HEK293 (cell line): ENCODE measurements around the gene VPS36.
A peak's percentile ranks its signal among the peaks of the same experiment; 100 is the strongest.

Source experiments
- FEZF1 ChIP-seq: fragments of 450-650 bp; formaldehyde crosslinking; IDR thresholded peaks from 2 replicates; pipeline ENCODE4 v1.5.1; 2016; ENCODE audit warnings: missing biosample characterization, missing genetic modification characterization
- HOXA7 ChIP-seq: sonication (generic); formaldehyde crosslinking; IDR thresholded peaks from 2 replicates; pipeline ENCODE4 v1.8.1; 2022; ENCODE audit warnings: missing genetic modification reagents, borderline replicate concordance
- KLF9 ChIP-seq: fragments of 450-650 bp; formaldehyde crosslinking; IDR thresholded peaks from 2 replicates; pipeline ENCODE4 v1.5.1; 2016; ENCODE audit warnings: missing biosample characterization, missing genetic modification characterization, low read depth
- PBX3 ChIP-seq: sonication (generic); formaldehyde crosslinking; IDR thresholded peaks from 2 replicates; pipeline ENCODE4 v1.8.1; 2022; ENCODE audit warnings: mild to moderate bottlenecking, moderate library complexity, missing genetic modification reagents
- PRDM6 ChIP-seq: fragments of 450-650 bp; formaldehyde crosslinking; IDR thresholded peaks from 2 replicates; pipeline ENCODE4 v1.5.1; 2017; ENCODE audit warnings: missing biosample characterization, missing genetic modification characterization
- SCRT1 ChIP-seq: fragments of 450-650 bp; formaldehyde crosslinking; IDR thresholded peaks from 2 replicates; pipeline ENCODE4 v1.5.1; 2016; ENCODE audit warnings: missing biosample characterization, missing genetic modification characterization, borderline replicate concordance
- SETDB1 ChIP-seq: IDR thresholded peaks from one replicate; pipeline ENCODE4 v1.6.1; 2017; ENCODE audit warnings: mild to moderate bottlenecking, low read length, moderate library complexity, mixed read lengths; ENCODE audit not compliant: insufficient read length
- SP3 ChIP-seq: fragments of 450-650 bp; formaldehyde crosslinking; IDR thresholded peaks from 2 replicates; pipeline ENCODE4 v1.5.1; 2016; ENCODE audit warnings: missing biosample characterization, missing genetic modification characterization
- ZBTB48 ChIP-seq: fragments of 450-650 bp; formaldehyde crosslinking; IDR thresholded peaks from 2 replicates; pipeline ENCODE4 v1.5.1; 2016; ENCODE audit warnings: missing biosample characterization, missing genetic modification characterization
- ZNF16 ChIP-seq: fragments of 450-650 bp; formaldehyde crosslinking; IDR thresholded peaks from 2 replicates; pipeline ENCODE4 v1.5.1; 2016; ENCODE audit warnings: low read depth, missing biosample characterization, missing genetic modification characterization
- ZNF174 ChIP-seq: fragments of 450-650 bp; formaldehyde crosslinking; IDR thresholded peaks from 2 replicates; pipeline ENCODE4 v1.5.0; 2017; ENCODE audit warnings: missing biosample characterization, mild to moderate bottlenecking, missing genetic modification characterization
- ZNF335 ChIP-seq: fragments of 450-650 bp; formaldehyde crosslinking; conservative IDR thresholded peaks from 2 replicates; pipeline ENCODE4 v1.5.1; 2016; ENCODE audit warnings: missing biosample characterization, missing genetic modification characterization
- ZNF350 ChIP-seq: fragments of 450-650 bp; formaldehyde crosslinking; IDR thresholded peaks from 2 replicates; pipeline ENCODE4 v1.5.0; 2017; ENCODE audit warnings: missing biosample characterization, mild to moderate bottlenecking, missing genetic modification characterization
- ZNF530 ChIP-seq: fragments of 450-650 bp; formaldehyde crosslinking; IDR thresholded peaks from 2 replicates; pipeline ENCODE4 v1.5.1; 2016; ENCODE audit warnings: low read depth, missing biosample characterization, missing genetic modification characterization
- ZNF561 ChIP-seq: fragments of 450-650 bp; IDR thresholded peaks from 2 replicates; pipeline ENCODE4 v1.5.1; 2018; ENCODE audit warnings: missing biosample characterization, missing genetic modification characterization, borderline replicate concordance
- ZNF571 ChIP-seq: fragments of 450-650 bp; formaldehyde crosslinking; IDR thresholded peaks from 2 replicates; pipeline ENCODE4 v1.5.0; 2017; ENCODE audit warnings: missing biosample characterization, missing genetic modification characterization
- ZNF585B ChIP-seq: fragments of 450-650 bp; formaldehyde crosslinking; IDR thresholded peaks from 2 replicates; pipeline ENCODE4 v1.5.1; 2016; ENCODE audit warnings: missing biosample characterization, missing genetic modification characterization
- ZNF626 ChIP-seq: fragments of 450-650 bp; sonication (Bioruptor Pico); formaldehyde crosslinking; IDR thresholded peaks from 2 replicates; pipeline ENCODE4 v1.5.1; 2018; ENCODE audit warnings: missing biosample characterization, missing genetic modification characterization, inconsistent platforms
- ZNF677 ChIP-seq: fragments of 450-650 bp; IDR thresholded peaks from 2 replicates; pipeline ENCODE4 v1.5.0; 2018; ENCODE audit warnings: missing biosample characterization, mild to moderate bottlenecking, missing genetic modification characterization, moderate library complexity
- ZNF791 ChIP-seq: fragments of 450-650 bp; formaldehyde crosslinking; IDR thresholded peaks from 2 replicates; pipeline ENCODE4 v1.5.1; 2016; ENCODE audit warnings: missing biosample characterization, missing genetic modification characterization
- ZNF792 ChIP-seq: fragments of 450-650 bp; formaldehyde crosslinking; IDR thresholded peaks from 2 replicates; pipeline ENCODE4 v1.5.1; 2016; ENCODE audit warnings: missing biosample characterization, missing genetic modification characterization
- ZNF837 ChIP-seq: fragments of 450-650 bp; formaldehyde crosslinking; IDR thresholded peaks from 2 replicates; pipeline ENCODE4 v1.5.1; 2016; ENCODE audit warnings: missing biosample characterization, missing genetic modification characterization
- ZSCAN16 ChIP-seq: fragments of 450-650 bp; formaldehyde crosslinking; IDR thresholded peaks from 2 replicates; pipeline ENCODE4 v1.5.1; 2016; ENCODE audit warnings: missing biosample characterization, missing genetic modification characterization
- ZSCAN4 ChIP-seq: fragments of 450-650 bp; formaldehyde crosslinking; IDR thresholded peaks from 2 replicates; pipeline ENCODE4 v1.5.1; 2017; ENCODE audit warnings: missing biosample characterization, missing genetic modification characterization
- TF ChIP-seq, protein P1 (sequence below): fragments of 450-650 bp; formaldehyde crosslinking; IDR thresholded peaks from 2 replicates; pipeline ENCODE4 v1.5.1; 2017; ENCODE audit warnings: missing biosample characterization, missing genetic modification characterization
- TF ChIP-seq, protein P2 (sequence below): fragments of 450-650 bp; formaldehyde crosslinking; IDR thresholded peaks from 2 replicates; pipeline ENCODE4 v1.5.1; 2016; ENCODE audit warnings: missing biosample characterization, missing genetic modification characterization, low read depth
- TF ChIP-seq, protein P3 (sequence below): fragments of 450-650 bp; formaldehyde crosslinking; IDR thresholded peaks from 2 replicates; pipeline ENCODE4 v1.5.1; 2016; ENCODE audit warnings: missing biosample characterization, missing genetic modification characterization
- TF ChIP-seq, protein P4 (sequence below): fragments of 450-650 bp; formaldehyde crosslinking; IDR thresholded peaks from 2 replicates; pipeline ENCODE4 v1.5.1; 2017; ENCODE audit warnings: missing biosample characterization, missing genetic modification characterization

VPS36 gene

GRCh38 chr13:52450012-52450792 lies at the start of gene VPS36 (continued):
- TF ChIP-seq SCRT1 (tag by site-specific recombination) (no peak), ZNF585B (tag by site-specific recombination) (no peak), ZNF571 (tag by site-specific recombination) (no peak), ZNF791 (tag by site-specific recombination) (no peak), ZNF561 (tag by site-specific recombination) (peak; percentile 76), ZNF335 (tag by site-specific recombination) (peak; percentile 67), KLF9 (tag by site-specific recombination) (no peak), ZNF626 (tag by site-specific recombination) (no peak), SETDB1 (no peak), PRDM6 (tag by site-specific recombination) (no peak), ZSCAN16 (tag by site-specific recombination) (no peak), ZNF16 (tag by site-specific recombination) (no peak), ZBTB48 (tag by site-specific recombination) (no peak; the same call in 1 of the 2 replicates), PBX3 (CRISPR knock-in tag) (peak; percentile 87), ZNF792 (tag by site-specific recombination) (no peak), SP3 (tag by site-specific recombination) (no peak), ZNF837 (tag by site-specific recombination) (no peak), ZNF530 (no peak), ZNF350 (tag by site-specific recombination) (no peak), ZNF174 (no peak), ZNF677 (tag by site-specific recombination) (0 out of 2 replicates have a peak, but pooled peaks have one; percentile 54), FEZF1 (tag by site-specific recombination) (no peak), ZSCAN4 (tag by site-specific recombination) (no peak), HOXA7 (CRISPR knock-in tag) (no peak)
- TF ChIP-seq, protein P1, sequence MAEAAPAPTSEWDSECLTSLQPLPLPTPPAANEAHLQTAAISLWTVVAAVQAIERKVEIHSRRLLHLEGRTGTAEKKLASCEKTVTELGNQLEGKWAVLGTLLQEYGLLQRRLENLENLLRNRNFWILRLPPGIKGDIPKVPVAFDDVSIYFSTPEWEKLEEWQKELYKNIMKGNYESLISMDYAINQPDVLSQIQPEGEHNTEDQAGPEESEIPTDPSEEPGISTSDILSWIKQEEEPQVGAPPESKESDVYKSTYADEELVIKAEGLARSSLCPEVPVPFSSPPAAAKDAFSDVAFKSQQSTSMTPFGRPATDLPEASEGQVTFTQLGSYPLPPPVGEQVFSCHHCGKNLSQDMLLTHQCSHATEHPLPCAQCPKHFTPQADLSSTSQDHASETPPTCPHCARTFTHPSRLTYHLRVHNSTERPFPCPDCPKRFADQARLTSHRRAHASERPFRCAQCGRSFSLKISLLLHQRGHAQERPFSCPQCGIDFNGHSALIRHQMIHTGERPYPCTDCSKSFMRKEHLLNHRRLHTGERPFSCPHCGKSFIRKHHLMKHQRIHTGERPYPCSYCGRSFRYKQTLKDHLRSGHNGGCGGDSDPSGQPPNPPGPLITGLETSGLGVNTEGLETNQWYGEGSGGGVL (tag by site-specific recombination), result no peak
- TF ChIP-seq, protein P2, sequence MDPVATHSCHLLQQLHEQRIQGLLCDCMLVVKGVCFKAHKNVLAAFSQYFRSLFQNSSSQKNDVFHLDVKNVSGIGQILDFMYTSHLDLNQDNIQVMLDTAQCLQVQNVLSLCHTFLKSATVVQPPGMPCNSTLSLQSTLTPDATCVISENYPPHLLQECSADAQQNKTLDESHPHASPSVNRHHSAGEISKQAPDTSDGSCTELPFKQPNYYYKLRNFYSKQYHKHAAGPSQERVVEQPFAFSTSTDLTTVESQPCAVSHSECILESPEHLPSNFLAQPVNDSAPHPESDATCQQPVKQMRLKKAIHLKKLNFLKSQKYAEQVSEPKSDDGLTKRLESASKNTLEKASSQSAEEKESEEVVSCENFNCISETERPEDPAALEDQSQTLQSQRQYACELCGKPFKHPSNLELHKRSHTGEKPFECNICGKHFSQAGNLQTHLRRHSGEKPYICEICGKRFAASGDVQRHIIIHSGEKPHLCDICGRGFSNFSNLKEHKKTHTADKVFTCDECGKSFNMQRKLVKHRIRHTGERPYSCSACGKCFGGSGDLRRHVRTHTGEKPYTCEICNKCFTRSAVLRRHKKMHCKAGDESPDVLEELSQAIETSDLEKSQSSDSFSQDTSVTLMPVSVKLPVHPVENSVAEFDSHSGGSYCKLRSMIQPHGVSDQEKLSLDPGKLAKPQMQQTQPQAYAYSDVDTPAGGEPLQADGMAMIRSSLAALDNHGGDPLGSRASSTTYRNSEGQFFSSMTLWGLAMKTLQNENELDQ (tag by site-specific recombination), result no peak
- TF ChIP-seq, protein P3, sequence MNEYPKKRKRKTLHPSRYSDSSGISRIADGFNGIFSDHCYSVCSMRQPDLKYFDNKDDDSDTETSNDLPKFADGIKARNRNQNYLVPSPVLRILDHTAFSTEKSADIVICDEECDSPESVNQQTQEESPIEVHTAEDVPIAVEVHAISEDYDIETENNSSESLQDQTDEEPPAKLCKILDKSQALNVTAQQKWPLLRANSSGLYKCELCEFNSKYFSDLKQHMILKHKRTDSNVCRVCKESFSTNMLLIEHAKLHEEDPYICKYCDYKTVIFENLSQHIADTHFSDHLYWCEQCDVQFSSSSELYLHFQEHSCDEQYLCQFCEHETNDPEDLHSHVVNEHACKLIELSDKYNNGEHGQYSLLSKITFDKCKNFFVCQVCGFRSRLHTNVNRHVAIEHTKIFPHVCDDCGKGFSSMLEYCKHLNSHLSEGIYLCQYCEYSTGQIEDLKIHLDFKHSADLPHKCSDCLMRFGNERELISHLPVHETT (tag by site-specific recombination), result 0 out of 2 replicates have a peak, but pooled peaks have one; percentile 28
- TF ChIP-seq, protein P4, sequence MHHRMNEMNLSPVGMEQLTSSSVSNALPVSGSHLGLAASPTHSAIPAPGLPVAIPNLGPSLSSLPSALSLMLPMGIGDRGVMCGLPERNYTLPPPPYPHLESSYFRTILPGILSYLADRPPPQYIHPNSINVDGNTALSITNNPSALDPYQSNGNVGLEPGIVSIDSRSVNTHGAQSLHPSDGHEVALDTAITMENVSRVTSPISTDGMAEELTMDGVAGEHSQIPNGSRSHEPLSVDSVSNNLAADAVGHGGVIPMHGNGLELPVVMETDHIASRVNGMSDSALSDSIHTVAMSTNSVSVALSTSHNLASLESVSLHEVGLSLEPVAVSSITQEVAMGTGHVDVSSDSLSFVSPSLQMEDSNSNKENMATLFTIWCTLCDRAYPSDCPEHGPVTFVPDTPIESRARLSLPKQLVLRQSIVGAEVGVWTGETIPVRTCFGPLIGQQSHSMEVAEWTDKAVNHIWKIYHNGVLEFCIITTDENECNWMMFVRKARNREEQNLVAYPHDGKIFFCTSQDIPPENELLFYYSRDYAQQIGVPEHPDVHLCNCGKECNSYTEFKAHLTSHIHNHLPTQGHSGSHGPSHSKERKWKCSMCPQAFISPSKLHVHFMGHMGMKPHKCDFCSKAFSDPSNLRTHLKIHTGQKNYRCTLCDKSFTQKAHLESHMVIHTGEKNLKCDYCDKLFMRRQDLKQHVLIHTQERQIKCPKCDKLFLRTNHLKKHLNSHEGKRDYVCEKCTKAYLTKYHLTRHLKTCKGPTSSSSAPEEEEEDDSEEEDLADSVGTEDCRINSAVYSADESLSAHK, result no peak
